Fibroblast of gingiva (primary cell): ENCODE data around the gene RIOK1.
"Not testable (repeated sequence)": the region's sequence is repeated elsewhere in the genome, so short reads cannot be mapped to it uniquely, and the experiment has no call there.

Source experiments
- DNase-seq: peaks from one replicate; pipeline ENCODE4 v3.0.0-alpha.2; 2011; ENCODE audit warnings: low read depth

The RIOK1 gene

GRCh38 chr6:7441048-7441775 is 51.6 kb downstream of the RIOK1 start:
- no peak for DNase-seq

- DNase-seq = no peak
Measured at GRCh38 chr6:7442467-7442866, 52.9 kb downstream of the RIOK1 start.

GRCh38 chr6:7445101-7445500 is 55.5 kb downstream of the RIOK1 start:
- no peak for DNase-seq

- no peak for DNase-seq
Measured at GRCh38 chr6:7445885-7446461, 56.4 kb downstream of the RIOK1 start.

- no peak for DNase-seq
Measured at GRCh38 chr6:7446619-7447325, 57.2 kb downstream of the RIOK1 start.

GRCh38 chr6:7448232-7448631 is 58.6 kb downstream of the RIOK1 start:
- DNase-seq = no peak

- DNase-seq = no peak
Measured at GRCh38 chr6:7449018-7449417, 59.4 kb downstream of the RIOK1 start.

GRCh38 chr6:7451326-7451725 is 61.7 kb downstream of the RIOK1 start:
- no peak for DNase-seq

- no peak for DNase-seq
Measured at GRCh38 chr6:7452898-7453297, 63.3 kb downstream of the RIOK1 start.

- no peak for DNase-seq
Measured at GRCh38 chr6:7454696-7455358, 65.2 kb downstream of the RIOK1 start.

GRCh38 chr6:7456302-7456701 is 66.7 kb downstream of the RIOK1 start:
- not testable (repeated sequence) for DNase-seq

- DNase-seq = no peak
Measured at GRCh38 chr6:7461416-7461815, 71.8 kb downstream of the RIOK1 start.

GRCh38 chr6:7463785-7464184 is 74.2 kb downstream of the RIOK1 start:
- no peak for DNase-seq

- DNase-seq = no peak
Measured at GRCh38 chr6:7467007-7467897, 77.6 kb downstream of the RIOK1 start.
